Measurements from ENCODE around the gene TEAD1.

GRCh38 chr11:12803086-12803826 is 129.0 kb downstream of the TEAD1 start:
- TF ChIP-seq, protein P1, sequence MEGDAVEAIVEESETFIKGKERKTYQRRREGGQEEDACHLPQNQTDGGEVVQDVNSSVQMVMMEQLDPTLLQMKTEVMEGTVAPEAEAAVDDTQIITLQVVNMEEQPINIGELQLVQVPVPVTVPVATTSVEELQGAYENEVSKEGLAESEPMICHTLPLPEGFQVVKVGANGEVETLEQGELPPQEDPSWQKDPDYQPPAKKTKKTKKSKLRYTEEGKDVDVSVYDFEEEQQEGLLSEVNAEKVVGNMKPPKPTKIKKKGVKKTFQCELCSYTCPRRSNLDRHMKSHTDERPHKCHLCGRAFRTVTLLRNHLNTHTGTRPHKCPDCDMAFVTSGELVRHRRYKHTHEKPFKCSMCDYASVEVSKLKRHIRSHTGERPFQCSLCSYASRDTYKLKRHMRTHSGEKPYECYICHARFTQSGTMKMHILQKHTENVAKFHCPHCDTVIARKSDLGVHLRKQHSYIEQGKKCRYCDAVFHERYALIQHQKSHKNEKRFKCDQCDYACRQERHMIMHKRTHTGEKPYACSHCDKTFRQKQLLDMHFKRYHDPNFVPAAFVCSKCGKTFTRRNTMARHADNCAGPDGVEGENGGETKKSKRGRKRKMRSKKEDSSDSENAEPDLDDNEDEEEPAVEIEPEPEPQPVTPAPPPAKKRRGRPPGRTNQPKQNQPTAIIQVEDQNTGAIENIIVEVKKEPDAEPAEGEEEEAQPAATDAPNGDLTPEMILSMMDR (IDR thresholded peaks at IDR 0.05; ENCODE audit: low read length): no peak
- TF ChIP-seq EZH2 (optimal IDR thresholded peaks at IDR 0.05; ENCODE audit: low read depth, low read length) (no peak), EZH2phosphoT487 (IDR thresholded peaks at IDR 0.05; ENCODE audit: low read length) (no peak)
